Nephron (organoid): ENCODE measurements around the gene PTPRCAP.
"Not testable (repeated sequence)": the region's sequence is repeated elsewhere in the genome, so short reads cannot be mapped to it uniquely, and the experiment has no call there.

Experiments
- H3K27ac Mint-ChIP-seq, 3 experiments: 2 replicates each; pipeline ENCODE4 v1.8.0; 2020; ENCODE audit warnings: mixed read lengths in 3 of 3, mild to moderate bottlenecking in 2 of 3, moderate library complexity in 1 of 3
- H3K27me3 Mint-ChIP-seq: 2 replicates; pipeline ENCODE4 v1.8.0; 2021; ENCODE audit warnings: low read depth, mild to moderate bottlenecking, moderate library complexity, mixed read lengths
- H3K36me3 Mint-ChIP-seq: 2 replicates; pipeline ENCODE4 v1.8.0; 2020; ENCODE audit warnings: low read depth, mixed read lengths
- H3K4me1 Mint-ChIP-seq: 2 replicates; pipeline ENCODE4 v1.8.0; 2020; ENCODE audit warnings: mixed read lengths
- H3K4me3 Mint-ChIP-seq, 3 experiments: 2 replicates each; pipeline ENCODE4 v1.8.0; 2020; ENCODE audit warnings: mild to moderate bottlenecking in 3 of 3, mixed read lengths in 3 of 3, moderate library complexity in 2 of 3
- H3K9me3 Mint-ChIP-seq: 2 replicates; pipeline ENCODE4 v1.8.0; 2020; ENCODE audit warnings: mixed read lengths
- TF ChIP-seq, protein P1 (sequence below), 3 experiments: fragments of 200-600 bp; sonication (generic); IDR thresholded peaks; one replicate each; pipeline ENCODE4 v1.5.0; 2021; ENCODE audit warnings: antibody characterized with exemption in 3 of 3; ENCODE audit not compliant: unreplicated experiment in 3 of 3

The PTPRCAP gene

DNA sequence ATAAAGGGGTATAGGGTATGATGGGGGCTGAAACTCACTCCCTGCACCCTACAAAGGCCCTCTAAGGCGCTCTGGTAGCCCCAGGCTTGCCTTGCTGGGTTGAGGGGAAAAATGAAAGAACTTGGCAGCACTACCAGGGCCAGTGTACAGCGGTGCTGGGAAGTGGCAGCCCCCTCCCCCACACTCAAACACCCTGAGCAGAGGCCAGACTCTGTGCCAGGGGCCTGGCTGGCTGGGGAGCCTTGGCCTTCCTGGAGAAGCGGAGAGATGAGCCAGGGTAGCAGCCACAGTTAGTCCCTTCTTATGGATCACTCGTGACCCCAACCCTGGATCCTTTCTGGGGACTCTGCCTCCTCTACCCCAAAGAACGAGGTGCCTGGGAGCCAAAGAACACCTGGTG is 28.9 kb upstream of the PTPRCAP start:
- H3K9me3 Mint-ChIP-seq, result no peaks in the 10 kb centered on the region
- H3K4me3 Mint-ChIP-seq, result peak overlapping the region; percentile 69 to 95 (median 91)
- H3K27ac Mint-ChIP-seq, result peak overlapping the region in 1 of 3 experiments; percentile 30
- no peaks in the 10 kb centered on the region for H3K27me3 Mint-ChIP-seq
- TF ChIP-seq, protein P1, sequence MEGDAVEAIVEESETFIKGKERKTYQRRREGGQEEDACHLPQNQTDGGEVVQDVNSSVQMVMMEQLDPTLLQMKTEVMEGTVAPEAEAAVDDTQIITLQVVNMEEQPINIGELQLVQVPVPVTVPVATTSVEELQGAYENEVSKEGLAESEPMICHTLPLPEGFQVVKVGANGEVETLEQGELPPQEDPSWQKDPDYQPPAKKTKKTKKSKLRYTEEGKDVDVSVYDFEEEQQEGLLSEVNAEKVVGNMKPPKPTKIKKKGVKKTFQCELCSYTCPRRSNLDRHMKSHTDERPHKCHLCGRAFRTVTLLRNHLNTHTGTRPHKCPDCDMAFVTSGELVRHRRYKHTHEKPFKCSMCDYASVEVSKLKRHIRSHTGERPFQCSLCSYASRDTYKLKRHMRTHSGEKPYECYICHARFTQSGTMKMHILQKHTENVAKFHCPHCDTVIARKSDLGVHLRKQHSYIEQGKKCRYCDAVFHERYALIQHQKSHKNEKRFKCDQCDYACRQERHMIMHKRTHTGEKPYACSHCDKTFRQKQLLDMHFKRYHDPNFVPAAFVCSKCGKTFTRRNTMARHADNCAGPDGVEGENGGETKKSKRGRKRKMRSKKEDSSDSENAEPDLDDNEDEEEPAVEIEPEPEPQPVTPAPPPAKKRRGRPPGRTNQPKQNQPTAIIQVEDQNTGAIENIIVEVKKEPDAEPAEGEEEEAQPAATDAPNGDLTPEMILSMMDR (IDR thresholded peaks at IDR 0.05; ENCODE audit: unreplicated experiment in 3 of 3), result no peak
- no peaks in the 10 kb centered on the region for H3K36me3 Mint-ChIP-seq
- H3K4me1 Mint-ChIP-seq, result peaks cover 6% of the 10 kb centered on the region

DNA sequence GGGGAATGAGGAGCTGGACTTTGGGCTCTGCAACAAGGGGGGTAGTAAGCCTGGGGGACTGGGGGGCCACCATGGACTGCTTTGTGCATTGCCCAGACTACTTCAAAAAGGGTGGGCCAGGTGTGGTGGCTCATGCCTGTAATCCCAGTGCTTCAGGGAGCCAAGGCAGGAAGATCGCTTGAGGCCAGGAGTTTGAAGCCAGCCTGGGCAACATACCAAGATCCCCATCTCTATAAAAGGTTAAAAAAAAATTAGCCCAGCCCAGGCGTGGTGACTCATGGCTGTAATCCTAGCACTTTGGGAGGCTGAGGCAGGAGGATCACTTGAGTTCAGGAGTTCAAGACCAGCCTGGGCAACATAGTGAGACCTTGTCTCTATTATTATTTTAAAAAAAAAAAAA is 28.0 kb upstream of the PTPRCAP start:
- Mint-ChIP-seq H3K4me3 (peak overlapping the region; percentile 81), H3K27ac (peak overlapping the region; percentile 51 to 88 (median 73))
- not testable (repeated sequence) for H3K27me3 Mint-ChIP-seq, H3K36me3 Mint-ChIP-seq, H3K4me1 Mint-ChIP-seq, H3K9me3 Mint-ChIP-seq

DNA sequence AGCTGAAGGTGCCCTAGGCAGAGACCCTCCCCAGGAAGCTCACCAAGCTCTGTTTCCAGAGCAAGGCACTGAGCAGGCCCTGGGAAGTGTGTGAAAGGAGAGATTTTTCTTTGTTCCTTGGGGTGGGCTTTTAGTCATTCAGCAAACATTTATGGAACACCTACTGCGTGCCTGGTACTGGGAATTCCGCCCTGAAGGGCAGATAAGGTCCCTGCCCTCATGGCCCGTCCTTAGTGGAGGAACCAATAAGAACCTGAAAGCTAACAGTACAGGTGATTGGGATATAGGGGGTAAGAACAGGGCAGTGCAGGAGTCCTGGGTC is 27.7 kb upstream of the PTPRCAP start:
- Mint-ChIP-seq H3K4me3 (peak overlapping the region; percentile 81), H3K4me1 (peaks cover 6% of the 10 kb centered on the region), H3K9me3 (no peaks in the 10 kb centered on the region), H3K27me3 (no peaks in the 10 kb centered on the region), H3K36me3 (no peaks in the 10 kb centered on the region), H3K27ac (peak overlapping the region; percentile 51 to 88 (median 73))
- TF ChIP-seq, protein P1 (IDR thresholded peaks at IDR 0.05; ENCODE audit: unreplicated experiment in 3 of 3), result no peak

DNA sequence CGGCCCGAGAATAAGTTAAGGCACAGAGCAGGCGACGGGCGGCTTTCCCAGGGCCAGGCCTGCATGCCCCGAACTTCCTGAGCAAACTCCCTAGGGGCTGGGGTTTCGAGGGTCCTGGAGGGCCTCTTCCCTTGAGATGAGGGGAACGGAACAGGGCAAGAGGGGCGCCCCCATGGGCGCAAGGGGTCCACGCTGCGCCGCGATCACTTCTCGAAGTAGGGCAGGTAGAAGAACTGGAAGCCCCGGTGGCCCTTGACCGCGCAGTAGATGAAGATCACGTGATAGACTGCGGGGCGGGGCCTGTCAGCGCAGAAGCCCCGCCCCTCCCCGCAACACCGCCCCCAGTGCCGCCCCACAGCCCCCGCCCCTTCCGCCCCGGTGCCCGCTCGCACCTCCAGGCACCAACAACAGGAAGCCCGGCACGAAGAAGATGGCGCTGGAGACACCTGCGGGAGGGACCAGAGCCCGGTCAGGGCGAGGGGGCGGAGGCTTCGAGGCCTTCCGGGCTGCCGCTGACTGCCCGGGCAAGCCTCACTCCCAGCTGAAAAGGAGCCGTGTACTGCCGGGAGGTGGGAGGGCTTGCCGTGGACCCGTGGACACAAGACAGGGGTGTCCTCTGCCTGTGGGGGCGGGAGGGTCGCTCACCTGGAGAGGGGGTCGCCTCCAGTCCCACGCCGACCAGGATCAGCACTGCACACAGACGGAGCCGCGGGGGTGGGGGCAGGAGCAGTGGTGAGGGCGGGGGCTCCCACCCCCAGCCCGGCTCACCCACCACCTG is 27.1 kb upstream of the PTPRCAP start:
- Mint-ChIP-seq H3K36me3 (no peaks in the 10 kb centered on the region), H3K27me3 (no peaks in the 10 kb centered on the region), H3K4me1 (peaks cover 6% of the 10 kb centered on the region), H3K4me3 (peak overlapping the region; percentile 78 to 81 (median 81)), H3K27ac (peak overlapping the region; percentile 61 to 88 (median 75)), H3K9me3 (no peaks in the 10 kb centered on the region)
- TF ChIP-seq, protein P1 (IDR thresholded peaks at IDR 0.05; ENCODE audit: unreplicated experiment in 3 of 3), result no peak

DNA sequence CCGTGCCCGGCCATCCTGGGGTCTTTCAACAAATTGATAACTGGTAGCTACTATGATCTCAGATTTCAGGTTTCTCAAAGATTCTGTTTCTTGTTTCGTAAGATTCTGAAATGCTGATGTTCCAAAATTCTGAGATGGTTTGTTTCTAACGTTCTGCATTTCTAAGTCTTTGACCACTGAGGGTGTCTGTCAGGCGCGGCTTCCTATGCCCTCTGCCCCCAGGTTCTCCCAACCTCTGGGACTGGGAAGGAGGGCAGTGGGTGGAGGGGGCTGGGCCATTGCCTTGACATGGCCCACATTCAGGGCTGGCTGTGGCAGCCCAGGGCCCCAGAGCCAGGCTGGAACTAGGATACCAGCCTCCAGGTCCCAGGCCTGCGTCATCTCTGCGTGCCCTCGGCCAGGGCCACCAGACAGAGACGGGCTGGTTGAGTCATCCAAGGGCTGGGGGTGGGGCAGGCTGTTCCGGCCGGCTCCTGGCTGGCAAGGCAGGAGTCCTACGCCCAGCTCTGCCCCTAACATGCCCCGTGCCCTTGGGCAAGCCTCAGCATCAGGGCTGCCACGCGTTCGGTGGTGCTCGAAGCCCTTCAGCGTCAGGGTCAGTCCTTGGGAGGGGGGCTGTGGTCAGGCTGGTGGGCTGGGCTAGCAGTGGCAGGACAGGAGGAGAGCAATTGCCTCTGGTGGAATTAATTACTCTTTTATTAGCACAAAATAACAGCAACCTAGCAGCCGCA is 26.4 kb upstream of the PTPRCAP start:
- H3K4me1 Mint-ChIP-seq, result peaks cover 6% of the 10 kb centered on the region
- no peaks in the 10 kb centered on the region for H3K9me3 Mint-ChIP-seq
- no peaks in the 10 kb centered on the region for H3K27me3 Mint-ChIP-seq
- peak overlapping the region; percentile 78 to 81 (median 81) for H3K4me3 Mint-ChIP-seq
- peak overlapping the region; percentile 61 to 88 (median 75) for H3K27ac Mint-ChIP-seq
- TF ChIP-seq, protein P1 (IDR thresholded peaks at IDR 0.05; ENCODE audit: unreplicated experiment in 3 of 3), result no peak
- H3K36me3 Mint-ChIP-seq, result no peaks in the 10 kb centered on the region

DNA sequence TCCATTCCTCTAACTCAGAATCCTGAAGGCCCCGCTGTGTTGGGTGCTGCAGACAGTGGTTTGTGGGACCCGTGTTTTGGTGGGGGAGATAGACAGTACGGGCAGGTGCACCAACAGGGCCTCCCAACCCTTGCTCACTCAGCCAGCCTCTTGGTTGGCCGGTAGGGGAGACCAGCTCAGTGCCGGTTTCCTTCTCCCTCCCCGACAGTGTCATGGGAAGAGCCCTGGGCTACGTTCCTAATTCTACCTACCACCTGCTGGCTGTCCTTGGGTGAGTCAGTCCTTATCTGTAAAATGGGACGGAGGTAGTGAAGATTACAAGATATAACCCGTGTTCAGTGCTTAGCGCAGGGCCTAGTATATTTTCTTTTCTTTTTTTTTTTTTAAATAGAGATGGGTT is 25.7 kb upstream of the PTPRCAP start:
- peak overlapping the region in 1 of 3 experiments; percentile 57 for H3K27ac Mint-ChIP-seq
- H3K36me3 Mint-ChIP-seq, result no peaks in the 10 kb centered on the region
- peaks cover 6% of the 10 kb centered on the region for H3K4me1 Mint-ChIP-seq
- H3K4me3 Mint-ChIP-seq, result peak overlapping the region; percentile 55 to 75 (median 68)
- no peaks in the 10 kb centered on the region for H3K9me3 Mint-ChIP-seq
- no peaks in the 10 kb centered on the region for H3K27me3 Mint-ChIP-seq
- TF ChIP-seq, protein P1 (IDR thresholded peaks at IDR 0.05; ENCODE audit: unreplicated experiment in 3 of 3), result no peak
